Gastroesophageal sphincter (tissue), 3 donors: ENCODE data around the gene CACNA1C.

Source experiments
- EP300 ChIP-seq: sonication (generic); formaldehyde crosslinking; IDR thresholded peaks from one replicate; pipeline ENCODE4 v1.6.1; 2017; ENCODE audit warnings: antibody characterized with exemption, mild to moderate bottlenecking
- POLR2A ChIP-seq, 2 donors: fragments of 450-650 bp; IDR thresholded peaks; one replicate each; pipeline ENCODE4 v1.6.1; 2017; ENCODE audit warnings: antibody characterized with exemption in 2 of 2, mild to moderate bottlenecking in 2 of 2, moderate library complexity in 1 of 2
- POLR2AphosphoS5 ChIP-seq: sonication (generic); formaldehyde crosslinking; IDR thresholded peaks from one replicate; pipeline ENCODE4 v1.6.1; 2017; ENCODE audit warnings: antibody characterized with exemption
- TF ChIP-seq, protein P1 (sequence below), 4 experiments: fragments of 200-600 bp in 2 of 4; fragments of 450-650 bp in 2 of 4; sonication (generic) in 1 of 4; IDR thresholded peaks; one replicate each; pipeline ENCODE4 v1.5.1; 2017 to 2019; ENCODE audit warnings: antibody characterized with exemption in 4 of 4, mild to moderate bottlenecking in 2 of 4, moderate library complexity in 2 of 4

DNA sequence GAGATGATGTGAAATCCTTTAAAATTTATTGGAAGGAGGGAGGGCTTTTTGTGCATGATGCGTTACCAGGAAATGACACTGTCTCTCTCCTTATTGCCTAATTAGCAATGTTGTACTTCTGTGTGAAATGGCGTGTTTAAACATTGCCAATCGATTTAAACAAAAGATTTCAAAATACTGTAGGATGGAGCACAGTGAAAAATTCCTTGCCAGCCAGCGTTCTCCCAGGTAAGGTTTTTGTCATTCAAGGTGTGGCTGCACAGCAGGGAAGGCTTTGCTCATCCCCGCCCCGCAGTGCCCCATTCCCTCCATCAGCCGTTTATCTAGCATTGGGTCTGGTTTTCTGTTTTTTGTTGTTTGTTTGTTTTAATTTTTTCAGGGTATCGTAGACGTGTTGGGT is 137.3 kb downstream of the CACNA1C start:
- TF ChIP-seq, protein P1, sequence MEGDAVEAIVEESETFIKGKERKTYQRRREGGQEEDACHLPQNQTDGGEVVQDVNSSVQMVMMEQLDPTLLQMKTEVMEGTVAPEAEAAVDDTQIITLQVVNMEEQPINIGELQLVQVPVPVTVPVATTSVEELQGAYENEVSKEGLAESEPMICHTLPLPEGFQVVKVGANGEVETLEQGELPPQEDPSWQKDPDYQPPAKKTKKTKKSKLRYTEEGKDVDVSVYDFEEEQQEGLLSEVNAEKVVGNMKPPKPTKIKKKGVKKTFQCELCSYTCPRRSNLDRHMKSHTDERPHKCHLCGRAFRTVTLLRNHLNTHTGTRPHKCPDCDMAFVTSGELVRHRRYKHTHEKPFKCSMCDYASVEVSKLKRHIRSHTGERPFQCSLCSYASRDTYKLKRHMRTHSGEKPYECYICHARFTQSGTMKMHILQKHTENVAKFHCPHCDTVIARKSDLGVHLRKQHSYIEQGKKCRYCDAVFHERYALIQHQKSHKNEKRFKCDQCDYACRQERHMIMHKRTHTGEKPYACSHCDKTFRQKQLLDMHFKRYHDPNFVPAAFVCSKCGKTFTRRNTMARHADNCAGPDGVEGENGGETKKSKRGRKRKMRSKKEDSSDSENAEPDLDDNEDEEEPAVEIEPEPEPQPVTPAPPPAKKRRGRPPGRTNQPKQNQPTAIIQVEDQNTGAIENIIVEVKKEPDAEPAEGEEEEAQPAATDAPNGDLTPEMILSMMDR (IDR thresholded peaks at IDR 0.05) = no peak
- no peak for TF ChIP-seq POLR2AphosphoS5
- no peak for TF ChIP-seq POLR2A (IDR thresholded peaks at IDR 0.05)
- TF ChIP-seq EP300 = no peak
